NB4 (cell line): ENCODE measurements around the gene RPL10.

Experiments used
- TF ChIP-seq, protein P1 (sequence below): IDR thresholded peaks from one replicate; pipeline ENCODE4 v1.5.1; 2012; ENCODE audit warnings: low read depth, low read length
- TF ChIP-seq, protein P2 (sequence below): IDR thresholded peaks from 2 replicates; pipeline ENCODE4 v1.6.1; 2011; ENCODE audit warnings: low read depth, low read length

DNA sequence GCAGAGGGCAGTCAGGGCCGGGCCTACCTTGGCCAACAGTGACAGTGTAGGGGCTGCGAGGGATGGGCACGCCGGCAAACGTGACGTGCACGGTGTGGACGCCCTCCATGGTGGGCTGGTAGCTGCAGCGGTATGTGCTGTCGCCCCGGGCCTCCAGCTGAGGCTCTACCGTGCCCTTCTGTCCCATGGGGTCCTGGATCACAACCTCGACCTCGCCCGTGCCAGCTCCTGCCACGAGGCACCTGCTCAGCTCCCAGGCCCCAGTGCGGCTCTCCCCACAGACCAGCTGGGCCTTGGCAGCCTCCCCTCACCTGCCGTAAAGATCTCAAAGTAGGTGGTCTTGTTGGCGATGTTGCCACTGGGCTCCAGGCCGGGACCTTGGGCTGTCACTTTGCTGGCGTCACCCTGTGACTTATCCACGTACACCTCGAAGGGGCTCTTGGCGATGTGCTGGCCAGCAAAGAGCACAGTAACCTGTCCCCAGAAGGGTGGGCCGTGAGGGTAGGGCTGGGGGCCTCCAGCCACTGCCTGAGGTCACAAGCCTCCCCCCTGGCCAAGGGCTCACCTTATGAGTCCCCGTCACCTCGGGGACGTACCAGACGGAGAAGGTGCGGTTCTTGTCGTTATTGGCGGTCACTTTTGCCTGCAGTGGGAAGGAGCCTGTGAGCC, 32.0 kb upstream of the RPL10 start:
- TF ChIP-seq, protein P1, sequence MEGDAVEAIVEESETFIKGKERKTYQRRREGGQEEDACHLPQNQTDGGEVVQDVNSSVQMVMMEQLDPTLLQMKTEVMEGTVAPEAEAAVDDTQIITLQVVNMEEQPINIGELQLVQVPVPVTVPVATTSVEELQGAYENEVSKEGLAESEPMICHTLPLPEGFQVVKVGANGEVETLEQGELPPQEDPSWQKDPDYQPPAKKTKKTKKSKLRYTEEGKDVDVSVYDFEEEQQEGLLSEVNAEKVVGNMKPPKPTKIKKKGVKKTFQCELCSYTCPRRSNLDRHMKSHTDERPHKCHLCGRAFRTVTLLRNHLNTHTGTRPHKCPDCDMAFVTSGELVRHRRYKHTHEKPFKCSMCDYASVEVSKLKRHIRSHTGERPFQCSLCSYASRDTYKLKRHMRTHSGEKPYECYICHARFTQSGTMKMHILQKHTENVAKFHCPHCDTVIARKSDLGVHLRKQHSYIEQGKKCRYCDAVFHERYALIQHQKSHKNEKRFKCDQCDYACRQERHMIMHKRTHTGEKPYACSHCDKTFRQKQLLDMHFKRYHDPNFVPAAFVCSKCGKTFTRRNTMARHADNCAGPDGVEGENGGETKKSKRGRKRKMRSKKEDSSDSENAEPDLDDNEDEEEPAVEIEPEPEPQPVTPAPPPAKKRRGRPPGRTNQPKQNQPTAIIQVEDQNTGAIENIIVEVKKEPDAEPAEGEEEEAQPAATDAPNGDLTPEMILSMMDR, result no peak
- TF ChIP-seq, protein P2, sequence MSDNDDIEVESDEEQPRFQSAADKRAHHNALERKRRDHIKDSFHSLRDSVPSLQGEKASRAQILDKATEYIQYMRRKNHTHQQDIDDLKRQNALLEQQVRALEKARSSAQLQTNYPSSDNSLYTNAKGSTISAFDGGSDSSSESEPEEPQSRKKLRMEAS, result no peak
